ENCODE measurements around the gene CLECL1.

GRCh38 chr12:9721394-9722092, 11.4 kb downstream of the CLECL1 start:
- no peak for TF ChIP-seq CTCF (IDR thresholded peaks at IDR 0.05; ENCODE audit: low read length)
- no peak for TF ChIP-seq EZH2phosphoT487 (IDR thresholded peaks at IDR 0.05; ENCODE audit: low read length)
- TF ChIP-seq EZH2 (optimal IDR thresholded peaks at IDR 0.05; ENCODE audit: low read depth, low read length), result no peak

Measured in MM.1S (cell line).